GM12878 (cell line): ENCODE data around the gene TNFSF9. TPM values are rescaled to one million over a fixed set of nuclear protein-coding genes. Genes with fewer than 3 reads are reported as not detected.

Experiments
- ASH2L ChIP-seq: fragments of 300-600, 200-600 bp; sonication (generic); IDR thresholded peaks from 2 replicates; pipeline ENCODE4 v1.6.1; 2017; ENCODE audit warnings: low read depth, mild to moderate bottlenecking, borderline replicate concordance
- ATF7 ChIP-seq: fragments of 450-650 bp; IDR thresholded peaks from 2 replicates; pipeline ENCODE4 v1.6.1; 2016; ENCODE audit warnings: low read depth, mild to moderate bottlenecking
- BHLHE40 ChIP-seq, 2 experiments: fragments of 450-650 bp in 1 of 2; IDR thresholded peaks; 2 replicates each; pipeline ENCODE4 v1.6.1; 2011 to 2017; ENCODE audit warnings: low read depth in 2 of 2, borderline replicate concordance in 1 of 2, improper control_type of control experiment in 1 of 2, low read length in 1 of 2, mild to moderate bottlenecking in 1 of 2
- CEBPB ChIP-seq, 2 experiments: fragments of 150-350 bp in 1 of 2; IDR thresholded peaks; 2 replicates each; pipeline ENCODE4 v1.6.1; 2012 to 2014; ENCODE audit warnings: low read depth in 2 of 2, low read length in 2 of 2, borderline replicate concordance in 1 of 2, inconsistent platforms in 1 of 2
- CHD2 ChIP-seq: IDR thresholded peaks from 2 replicates; pipeline ENCODE4 v1.6.1; 2011; ENCODE audit warnings: low read depth, low read length, improper control_type of control experiment, borderline replicate concordance
- EP300 ChIP-seq, 2 experiments: fragments of 150-350 bp in 1 of 2; IDR thresholded peaks; 2 replicates each; pipeline ENCODE4 v1.6.1; 2011 to 2012; ENCODE audit warnings: low read depth in 2 of 2, low read length in 2 of 2, borderline replicate concordance in 1 of 2, improper control_type of control experiment in 1 of 2, inconsistent platforms in 1 of 2; ENCODE audit not compliant: control insufficient read depth in 1 of 2
- IKZF1 ChIP-seq: fragments of 450-650 bp; conservative IDR thresholded peaks from 2 replicates; pipeline ENCODE4 v1.6.1; 2017; ENCODE audit warnings: antibody characterized with exemption, mild to moderate bottlenecking
- KAT2A ChIP-seq: conservative IDR thresholded peaks from 2 replicates; pipeline ENCODE4 v1.6.1; 2011; ENCODE audit warnings: low read depth, low read length; ENCODE audit not compliant: control insufficient read depth
- MAX ChIP-seq: IDR thresholded peaks from 2 replicates; pipeline ENCODE4 v1.6.1; 2012; ENCODE audit warnings: low read depth, low read length, improper control_type of control experiment
- ZNF622 ChIP-seq: fragments of 450-650 bp; IDR thresholded peaks from 2 replicates; pipeline ENCODE4 v1.6.1; 2017; ENCODE audit warnings: mild to moderate bottlenecking, inconsistent platforms
- ZSCAN29 ChIP-seq: fragments of 450-650 bp; IDR thresholded peaks from 2 replicates; pipeline ENCODE4 v1.6.1; 2017; ENCODE audit warnings: mild to moderate bottlenecking, moderate library complexity
- polyA plus RNA-seq, 11 experiments: library from polyadenylated mRNA; depleted of rRNA in 4 of 11; unstranded in 6 of 11; stranded (reverse) in 5 of 11; fragments of >200 nt; fragmentation: Nextera tagmentation in 4 of 11; fragmentation: Illumina TruSeq in 1 of 11; extraction: Ambion mirVana in 4 of 11; extraction: Trizol in 1 of 11; gene quantifications; 1 replicate in 1 of 11; 2 replicates in 10 of 11; pipeline versions ENCODE4 v1.2.1 to v1.2.3, GENCODE V29; 2011 to 2016; ENCODE audit warnings: inconsistent platforms in 2 of 11, missing spikeins in 2 of 11, low read depth in 1 of 11
- total RNA-seq, 4 experiments: library from RNA; depleted of rRNA in 3 of 4; stranded (reverse); fragments of >200 nt in 3 of 4; fragmentation: Illumina TruSeq in 1 of 4; extraction: Trizol in 1 of 4; gene quantifications; 2 replicates each; pipeline versions ENCODE4 v1.2.1 to v1.2.3, GENCODE V29; 2013 to 2021

Gene TNFSF9
- total and polyA plus RNA-seq, 10 of the 15 experiments (the other 5 are each of a cell fraction or from before 2014, with no cell fraction given): 6.2 to 75.3 (median 22.1) TPM

- TF ChIP-seq ATF7: no peak
- peak in 1 of 2 experiments; percentile 85; a peak in 2 of 4 replicates for TF ChIP-seq BHLHE40 (IDR thresholded peaks at IDR 0.05; ENCODE audit: borderline replicate concordance in 1 of 2, low read depth in 2 of 2, low read length in 1 of 2)
- no peak for TF ChIP-seq KAT2A
- TF ChIP-seq CHD2: peak; percentile 43; the same call in 1 of the 2 replicates
- TF ChIP-seq ZNF622: no peak
- no peak for TF ChIP-seq ASH2L
- TF ChIP-seq IKZF1: 0 out of 2 replicates have a peak, but pooled peaks have one; percentile 22
- TF ChIP-seq ZSCAN29: no peak
- TF ChIP-seq MAX: no peak
- TF ChIP-seq CEBPB (IDR thresholded peaks at IDR 0.05; ENCODE audit: borderline replicate concordance in 1 of 2, low read depth in 2 of 2, low read length in 2 of 2): no peak
- TF ChIP-seq EP300 (IDR thresholded peaks at IDR 0.05; ENCODE audit: borderline replicate concordance in 1 of 2, control insufficient read depth in 1 of 2, low read depth in 2 of 2, low read length in 2 of 2): no peak
Measured at GRCh38 chr19:6501740-6502648, 28.8 kb upstream of the TNFSF9 start, which contains the start of gene TUBB4A (continued).
